Measurements from ENCODE around the gene CMTM4.
"Not testable (repeated sequence)": the region's sequence is repeated elsewhere in the genome, so short reads cannot be mapped to it uniquely, and the experiment has no call there.

CMTM4 gene

DNA sequence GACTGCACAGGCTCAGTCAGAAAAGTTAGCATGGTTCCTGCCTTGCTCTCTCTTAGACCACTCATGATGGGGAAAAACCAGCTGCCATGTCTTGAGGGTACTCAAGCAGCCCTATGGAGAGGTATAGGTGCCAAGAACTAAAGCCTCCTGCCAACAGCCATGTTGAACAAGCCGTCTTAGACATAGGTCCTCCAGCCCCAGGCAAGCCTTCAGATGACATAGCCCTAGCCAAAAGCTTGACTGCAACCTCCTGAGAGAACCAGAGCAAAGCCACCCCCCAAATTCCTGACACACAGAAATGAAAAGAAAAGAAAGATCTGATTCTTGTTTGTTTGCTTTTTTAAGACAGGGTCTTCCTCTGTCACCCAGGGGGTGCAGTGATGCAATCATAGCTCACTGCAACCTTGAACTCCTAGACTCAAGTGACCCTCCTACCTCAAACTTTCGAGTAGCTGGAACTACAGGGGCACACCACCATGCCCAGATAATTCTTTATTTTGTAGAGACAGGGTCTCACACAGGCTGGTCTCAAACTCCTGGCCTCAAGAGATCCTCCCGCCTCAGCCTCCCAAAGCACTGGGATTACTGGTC, 55.7 kb downstream of the CMTM4 start:
- no peak for DNase-seq

DNA sequence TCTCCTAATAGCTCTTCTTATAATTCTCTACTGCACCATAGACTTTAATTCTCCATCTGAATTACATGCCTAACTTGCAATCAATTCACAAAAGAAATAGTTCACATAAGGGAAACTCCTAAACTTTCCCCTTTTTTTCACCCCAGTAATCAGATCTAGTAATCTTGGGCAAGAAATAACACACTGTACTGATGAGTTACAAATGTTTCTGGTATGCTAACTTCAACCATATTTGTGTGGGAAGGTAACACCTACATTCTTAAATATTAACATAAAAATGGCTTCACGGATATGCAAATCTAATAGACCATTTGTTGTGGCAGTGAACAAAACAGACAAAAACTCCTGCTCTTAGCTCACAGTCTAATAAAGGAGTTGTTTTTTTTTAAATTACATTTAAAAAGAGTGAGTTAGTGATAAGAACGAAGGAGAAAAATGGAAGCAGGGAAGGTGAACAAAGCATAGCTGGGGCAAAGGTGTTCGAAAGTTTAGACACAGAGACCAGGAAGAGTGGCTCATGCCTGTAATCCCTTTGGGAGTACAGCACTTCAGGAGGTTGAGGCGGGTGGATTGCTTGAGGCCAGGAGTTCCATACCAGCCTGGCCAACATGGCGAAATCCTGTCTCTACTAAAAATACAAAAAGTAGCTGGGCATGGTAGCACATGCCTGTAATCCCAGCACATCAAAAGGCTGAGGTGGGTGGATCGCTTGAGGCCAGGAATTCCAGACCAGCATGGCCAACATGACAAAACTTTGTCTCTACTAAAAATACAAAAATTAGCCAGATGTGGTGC, 57.3 kb downstream of the CMTM4 start:
- DNase-seq, result no peak

DNA sequence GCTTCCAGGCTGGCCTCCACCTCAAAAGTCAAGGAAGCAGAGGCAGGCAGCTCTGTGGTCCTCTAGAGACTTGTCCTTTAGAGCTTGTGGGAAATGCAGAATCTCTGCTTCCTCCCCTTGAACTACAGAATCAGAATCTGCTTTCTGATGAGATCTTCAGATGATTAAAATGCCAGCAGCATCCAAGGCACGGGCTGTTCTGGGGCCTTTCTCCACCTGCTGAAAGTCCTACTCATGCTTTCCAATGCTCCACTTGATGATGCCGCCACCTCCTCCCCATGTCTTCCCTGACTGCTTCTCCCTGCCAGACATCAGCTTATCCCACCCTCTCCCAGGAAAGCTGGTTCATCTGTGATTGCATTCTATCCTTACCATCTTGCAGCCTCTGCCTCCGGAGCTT, 58.7 kb downstream of the CMTM4 start:
- no peak for DNase-seq

DNA sequence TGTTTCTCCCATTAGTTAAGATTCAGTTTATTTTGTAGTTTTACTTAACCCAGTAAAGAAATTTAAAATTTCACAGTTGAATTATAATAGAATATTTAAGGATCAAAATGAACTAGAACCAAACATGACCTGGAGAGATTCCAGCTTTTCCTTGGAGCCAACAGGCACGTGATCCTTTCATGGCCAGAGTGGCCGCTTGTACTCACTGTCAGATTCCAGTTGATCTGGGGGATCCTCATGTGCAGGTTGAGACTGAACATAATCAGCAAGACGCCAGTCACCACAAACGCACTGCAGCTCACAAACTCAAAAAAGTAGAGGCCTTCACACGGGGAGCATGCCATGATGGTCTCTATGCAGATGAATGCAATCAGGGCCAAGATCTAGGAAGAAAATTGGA, 60.3 kb downstream of the CMTM4 start:
- DNase-seq, result no peak

DNA sequence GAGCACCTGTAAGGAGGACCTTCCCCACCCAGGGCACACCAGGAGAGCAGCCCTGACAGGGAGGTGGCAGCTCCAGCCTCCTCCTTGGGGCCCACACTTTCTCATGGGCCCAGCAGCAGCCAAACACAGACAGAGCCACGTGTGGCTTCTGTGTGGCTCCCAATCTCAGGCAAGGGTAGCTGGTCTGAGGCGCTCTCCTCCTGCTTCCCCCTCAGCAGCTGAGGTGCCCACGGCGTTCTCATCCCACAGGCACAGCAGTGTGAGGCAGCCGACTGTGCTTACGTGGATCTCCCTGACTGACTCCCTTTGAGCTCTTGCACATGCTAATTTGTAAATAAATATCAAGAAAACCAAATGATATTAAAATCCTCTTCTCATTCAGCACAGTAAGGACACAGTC, 61.1 kb downstream of the CMTM4 start:
- DNase-seq, result no peak

DNA sequence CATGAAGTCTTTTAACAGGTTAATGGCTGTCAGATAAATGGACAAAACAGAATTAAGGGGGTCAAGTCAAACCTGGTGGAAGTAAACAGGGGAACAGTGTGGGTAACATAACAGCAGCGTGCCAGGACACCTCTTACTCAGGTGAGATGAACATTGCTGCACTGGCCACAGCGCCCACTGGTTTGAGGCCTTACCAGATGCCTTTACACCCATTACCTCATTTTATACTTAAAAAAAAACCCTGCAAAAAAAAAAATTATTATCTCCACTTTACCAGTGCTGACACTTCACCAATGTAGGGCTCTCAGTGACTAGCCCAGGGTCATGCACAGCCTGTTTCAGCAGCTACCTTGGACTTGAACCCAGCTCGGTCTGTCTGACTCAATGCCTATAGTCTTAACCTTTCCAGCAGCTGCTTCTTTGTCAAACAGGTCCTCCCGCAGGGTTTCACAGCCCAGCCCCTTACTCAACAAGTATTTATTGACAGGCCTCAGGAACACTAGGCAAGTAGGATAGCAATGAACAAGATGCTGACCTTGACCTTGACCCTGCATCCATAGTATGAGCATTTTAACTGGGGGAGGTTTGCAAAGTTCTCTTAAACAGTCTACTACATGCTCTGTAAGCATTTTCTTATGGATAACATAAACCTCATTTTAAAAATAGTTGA, 61.9 kb downstream of the CMTM4 start:
- no peak for DNase-seq

DNA sequence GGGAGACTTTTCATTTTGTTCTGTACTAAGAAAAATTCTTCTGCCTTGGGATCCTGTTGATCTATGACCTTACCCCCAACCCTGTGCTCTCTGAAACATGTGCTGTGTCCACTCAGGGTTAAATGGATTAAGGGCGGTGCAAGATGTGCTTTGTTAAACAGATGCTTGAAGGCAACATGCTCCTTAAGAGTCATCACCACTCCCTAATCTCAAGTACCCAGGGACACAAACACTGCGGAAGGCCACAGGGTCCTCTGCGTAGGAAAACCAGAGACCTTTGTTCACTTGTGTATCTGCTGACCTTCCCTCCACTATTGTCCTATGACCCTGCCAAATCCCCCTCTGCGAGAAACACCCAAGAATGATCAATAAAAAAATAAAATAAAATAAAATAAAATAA, 65.0 kb downstream of the CMTM4 start:
- not testable (repeated sequence) for DNase-seq

DNA sequence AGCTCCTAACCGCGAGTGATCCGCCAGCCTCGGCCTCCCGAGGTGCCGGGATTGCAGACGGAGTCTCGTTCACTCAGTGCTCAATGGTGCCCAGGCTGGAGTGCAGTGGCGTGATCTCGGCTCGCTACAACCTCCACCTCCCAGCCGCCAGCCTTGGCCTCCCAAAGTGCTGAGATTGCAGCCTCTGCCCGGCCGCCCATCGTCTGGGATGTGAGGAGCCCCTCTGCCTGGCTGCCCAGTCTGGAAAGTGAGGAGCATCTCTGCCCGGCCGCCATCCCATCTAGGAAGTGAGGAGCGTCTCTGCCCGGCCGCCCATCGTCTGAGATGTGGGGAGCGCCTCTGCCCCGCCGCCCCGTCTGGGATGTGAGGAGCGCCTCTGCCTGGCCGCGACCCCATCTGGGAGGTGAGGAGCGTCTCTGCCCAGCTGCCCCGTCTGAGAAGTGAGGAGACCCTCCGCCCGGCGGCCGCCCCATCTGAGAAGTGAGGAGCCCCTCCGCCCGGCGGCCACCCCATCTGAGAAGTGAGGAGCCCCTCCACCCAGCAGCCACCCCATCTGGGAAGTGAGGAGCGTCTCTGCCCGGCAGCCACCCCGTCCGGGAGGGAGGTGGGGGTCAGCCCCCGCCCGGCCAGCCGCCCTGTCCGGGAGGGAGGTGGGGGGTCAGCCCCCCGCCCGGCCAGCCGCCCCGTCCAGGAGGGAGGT, 65.8 kb downstream of the CMTM4 start:
- not testable (repeated sequence) for DNase-seq

DNA sequence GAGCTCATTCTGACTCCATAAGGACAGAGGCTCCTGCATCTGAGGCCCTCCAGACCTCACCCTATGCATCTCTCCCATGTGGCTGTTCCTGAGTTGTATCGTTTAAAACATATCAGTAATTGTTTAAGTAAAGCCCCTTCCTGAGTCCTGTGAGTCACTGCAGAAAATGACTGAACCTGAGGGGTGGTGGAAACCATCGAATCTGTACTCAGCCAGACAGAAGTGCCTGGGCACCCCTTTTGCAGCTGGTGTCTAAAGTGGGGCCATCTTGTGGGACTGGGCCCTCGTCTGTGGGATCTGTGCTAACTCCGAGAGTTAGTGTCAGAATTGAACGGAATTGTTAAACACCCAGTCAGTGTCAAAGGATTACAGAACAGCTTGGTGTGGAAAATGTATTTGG, 66.7 kb downstream of the CMTM4 start:
- DNase-seq, result no peak

DNA sequence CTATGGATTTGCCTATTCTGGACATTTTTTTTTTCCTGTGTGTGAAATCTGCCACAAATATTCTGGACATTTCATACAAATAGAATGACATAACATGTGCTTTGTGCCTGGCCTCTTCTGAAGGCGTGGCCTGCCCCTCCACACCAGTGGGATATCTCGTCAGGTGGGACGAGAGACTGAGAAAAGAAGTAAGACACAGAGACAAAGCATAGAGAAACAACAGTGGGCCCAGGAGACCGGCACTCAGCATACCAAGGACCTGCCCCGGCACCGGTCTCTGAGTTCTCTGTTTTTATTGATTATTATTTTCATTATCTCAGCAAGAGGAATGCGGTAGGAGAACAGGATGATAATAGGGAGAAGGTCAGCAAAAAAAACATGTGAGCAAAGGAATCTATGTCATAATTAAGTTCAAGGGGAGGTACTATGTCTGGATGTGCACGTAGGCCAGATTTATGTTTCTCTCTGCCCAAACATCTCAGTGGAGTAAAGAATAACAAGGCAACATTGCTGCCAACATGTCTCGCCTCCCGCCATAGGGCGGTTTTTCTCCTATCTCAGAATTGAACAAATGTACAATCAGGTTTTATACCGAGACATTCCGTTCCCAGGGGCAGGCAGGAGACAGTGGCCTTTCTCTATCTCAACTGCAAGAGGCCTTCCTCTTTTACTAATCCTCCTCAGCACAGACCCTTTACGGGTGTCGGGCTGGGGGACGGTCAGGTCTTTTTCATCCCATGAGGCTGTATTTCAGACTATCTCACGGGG, 68.7 kb downstream of the CMTM4 start:
- not testable (repeated sequence) for DNase-seq

DNA sequence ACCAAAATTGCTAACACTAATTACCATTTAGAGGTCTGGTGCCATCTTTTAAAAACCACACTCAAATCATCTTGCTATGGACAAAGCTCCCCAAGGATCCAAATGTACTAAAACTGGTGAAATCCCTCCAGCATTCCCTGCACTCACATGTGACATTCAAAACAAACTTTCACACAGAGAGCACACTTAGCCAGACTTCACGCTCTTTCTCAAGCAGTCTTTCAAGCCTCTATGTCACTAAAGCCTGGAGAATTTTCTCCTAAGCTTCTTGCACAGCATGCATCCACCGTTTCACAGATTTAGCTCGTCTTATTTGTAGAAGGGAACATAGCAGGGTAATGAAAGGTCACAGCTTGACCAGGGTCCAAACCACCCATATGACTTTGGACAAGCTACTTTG, 72.8 kb downstream of the CMTM4 start:
- DNase-seq, result no peak

DNA sequence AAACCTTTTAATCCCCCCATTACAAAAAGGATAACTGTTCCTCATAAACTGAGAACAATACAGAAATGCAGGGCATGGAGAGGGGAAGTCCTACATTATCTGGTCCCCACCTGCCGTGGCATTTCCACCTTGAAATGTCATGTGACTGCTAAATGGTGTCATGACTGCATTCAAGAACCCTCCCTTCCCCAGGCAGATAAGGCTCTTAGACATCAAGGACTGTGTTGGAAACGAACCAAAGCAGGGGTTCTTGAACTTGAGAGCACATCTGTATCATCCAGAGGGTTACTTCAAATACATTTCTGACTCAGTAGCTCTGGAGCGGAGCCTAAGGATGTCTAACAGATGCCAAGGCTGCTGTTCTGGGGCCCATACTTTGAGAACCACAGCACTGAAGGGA, 73.7 kb downstream of the CMTM4 start:
- no peak for DNase-seq

DNA sequence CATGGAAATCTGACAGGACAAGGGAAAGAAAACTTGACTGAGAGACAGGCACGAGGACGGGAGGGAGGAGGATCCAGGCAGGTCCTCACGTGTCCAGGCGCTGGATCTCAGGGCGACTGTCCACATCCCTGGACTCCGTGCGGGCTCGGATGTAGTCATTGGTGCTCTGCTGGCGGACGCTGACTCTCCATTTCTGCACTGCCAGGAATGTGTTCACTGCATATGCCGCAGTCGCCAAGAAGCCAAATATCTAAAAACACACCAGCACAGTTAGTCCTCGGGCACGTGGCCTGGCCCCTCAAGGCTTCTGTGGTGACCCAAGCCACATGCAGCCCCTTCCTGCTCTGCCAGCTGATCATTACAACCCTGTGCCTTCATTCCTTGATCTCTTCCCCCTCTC, 74.6 kb downstream of the CMTM4 start:
- DNase-seq, result no peak

DNA sequence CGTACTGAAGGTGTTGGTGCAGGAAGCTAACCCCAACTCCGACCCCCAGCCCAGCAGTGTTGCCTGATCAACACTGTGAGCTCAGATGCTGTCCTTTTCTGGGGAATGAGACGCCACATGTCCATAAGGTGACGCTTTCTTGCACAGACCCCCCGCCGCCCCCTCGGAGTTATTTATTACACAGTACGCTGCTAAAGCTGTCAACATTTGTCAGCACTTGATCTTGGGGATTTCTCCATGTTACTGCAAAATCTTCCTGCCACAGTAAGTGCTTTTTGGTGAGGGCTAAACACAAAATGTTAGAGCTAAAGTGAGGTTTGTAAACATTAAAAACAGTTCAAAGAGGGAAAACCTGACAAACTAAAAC, 76.1 kb downstream of the CMTM4 start:
- DNase-seq, result no peak

DNA sequence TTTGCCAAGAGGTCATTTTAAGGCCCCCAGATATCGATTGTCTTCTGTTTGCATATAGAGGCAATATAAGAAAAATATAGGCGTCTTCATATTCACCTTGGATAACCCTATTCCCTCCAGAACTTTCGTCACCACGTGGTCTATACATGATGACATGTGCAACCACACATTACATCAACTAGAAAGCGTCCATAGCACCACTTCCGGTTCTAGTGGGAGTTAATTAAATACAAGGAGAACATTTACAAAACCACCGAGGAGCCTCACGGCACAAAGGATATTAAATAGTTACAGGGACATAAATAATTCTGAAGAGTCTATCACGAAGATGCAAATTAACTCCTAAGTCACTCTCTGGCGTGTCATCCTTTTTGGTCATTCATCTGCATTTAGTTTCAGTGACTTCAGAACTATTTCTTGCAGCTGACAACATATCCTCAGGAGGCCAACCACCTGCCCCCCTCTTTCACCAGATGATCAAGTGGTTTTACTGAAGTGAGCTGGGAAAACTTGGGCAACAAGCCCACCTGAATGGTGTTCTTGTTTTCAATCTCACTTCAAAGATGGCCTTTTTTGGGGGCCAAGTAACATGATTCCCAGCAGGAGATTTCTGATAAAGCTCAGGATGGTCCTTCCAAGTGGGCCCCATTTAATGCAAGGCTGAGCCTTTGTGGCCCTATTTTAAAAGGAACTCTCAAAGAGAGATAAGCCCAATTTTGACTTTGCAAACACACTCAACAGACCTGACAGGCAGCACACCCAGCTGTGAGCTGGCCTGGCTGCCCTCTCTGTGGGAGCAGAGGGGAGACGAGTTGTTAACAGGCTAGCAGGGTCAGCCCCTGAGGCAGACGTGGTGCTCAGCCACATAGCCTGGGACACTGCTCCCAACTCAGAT, 76.8 kb downstream of the CMTM4 start:
- DNase-seq, result peak; percentile 79

DNA sequence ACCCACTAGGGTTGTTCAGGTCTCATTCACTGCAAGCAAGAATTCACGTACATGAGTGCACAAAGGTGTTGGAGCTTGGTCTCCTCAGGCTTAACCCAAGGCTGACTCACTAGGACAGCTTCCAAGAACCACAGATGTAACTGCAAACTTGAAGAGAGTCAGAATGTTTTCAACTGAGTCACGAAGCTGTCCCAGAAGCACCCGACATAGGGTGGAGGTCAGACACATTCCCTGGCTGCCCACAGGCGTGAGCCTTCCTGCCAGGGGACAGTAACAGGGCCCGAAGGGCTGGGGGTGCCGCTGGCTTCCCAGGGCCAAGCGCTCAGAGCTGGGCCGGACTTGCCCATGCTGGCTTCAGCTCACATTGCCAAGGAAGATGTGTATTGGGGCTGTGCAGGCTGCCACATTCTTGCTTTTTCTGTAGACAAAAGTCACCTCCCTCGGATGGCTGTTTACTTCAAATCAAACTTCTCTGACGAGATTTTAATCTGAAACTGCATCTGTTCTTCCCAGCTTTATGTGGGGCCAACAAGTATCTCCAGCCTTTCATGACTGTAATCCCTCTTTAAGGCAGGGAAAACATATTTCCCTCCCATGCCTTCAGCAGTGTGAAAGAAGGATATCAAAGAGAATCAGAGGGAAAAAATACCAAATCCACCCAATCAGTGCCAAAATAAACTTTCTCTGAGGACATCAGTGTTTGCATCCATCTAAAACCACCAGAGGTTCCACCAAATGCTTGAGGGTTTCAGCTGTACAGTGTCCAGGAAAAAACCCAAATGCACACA, 77.8 kb downstream of the CMTM4 start:
- DNase-seq, result peak; percentile 95

DNA sequence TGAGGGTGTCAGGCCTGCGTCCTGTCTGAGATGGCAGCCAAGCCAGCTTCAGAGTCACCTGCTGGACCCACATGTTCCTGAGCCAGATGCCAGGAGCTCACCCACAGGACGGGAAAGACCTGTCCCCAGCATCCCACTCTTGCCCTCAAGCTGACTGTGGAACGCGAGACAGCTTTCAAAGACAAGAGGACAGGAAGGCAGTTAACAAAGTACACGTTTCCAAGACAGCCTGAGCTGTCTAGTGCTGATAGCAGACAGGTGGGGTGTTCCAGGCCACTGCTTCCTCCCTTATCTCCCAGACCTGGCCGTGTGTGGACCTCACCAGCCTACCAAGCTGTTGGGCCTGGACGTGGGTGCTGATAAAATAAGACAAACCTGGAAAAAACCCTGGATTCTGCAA, 78.8 kb downstream of the CMTM4 start:
- DNase-seq, result no peak

DNA sequence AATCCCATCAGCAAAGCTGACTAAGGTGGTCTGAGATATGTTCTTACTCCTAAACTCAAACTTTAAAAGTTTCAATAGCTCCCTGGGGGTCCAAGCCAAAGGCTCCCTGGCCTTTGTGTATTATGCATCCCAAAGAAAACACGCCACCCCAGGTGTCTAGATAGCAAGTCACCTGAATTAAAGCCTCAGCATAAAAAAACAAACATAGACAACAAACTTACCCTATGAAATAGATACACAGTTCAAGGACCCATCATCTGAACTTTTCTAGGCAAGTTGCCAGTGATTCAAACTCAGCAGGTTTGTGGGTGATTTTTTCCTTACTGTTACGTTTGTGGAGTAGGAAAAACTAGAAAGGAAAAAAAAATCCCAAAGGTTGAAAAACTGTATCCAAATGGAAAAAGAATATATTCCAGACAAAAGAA, 79.5 kb downstream of the CMTM4 start:
- no peak for DNase-seq

DNA sequence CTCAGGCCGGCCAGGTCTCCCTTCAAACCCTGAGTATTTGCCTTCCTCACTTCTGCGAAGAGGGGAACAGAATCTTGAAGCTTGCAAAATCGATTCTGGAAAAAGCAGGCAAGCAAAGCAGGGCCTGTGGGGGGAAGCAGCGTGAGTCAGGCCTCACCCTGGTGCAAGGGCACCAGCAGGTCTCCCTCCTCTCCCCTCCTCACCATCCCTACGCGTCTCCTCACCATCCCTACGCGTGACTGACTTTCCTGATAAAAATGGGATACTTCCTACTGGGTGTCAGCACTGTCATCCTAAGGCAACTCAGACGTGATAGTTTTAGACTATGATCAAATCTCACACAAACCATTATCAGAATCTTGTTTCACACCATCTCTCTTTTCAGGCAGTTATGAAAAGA, 80.0 kb downstream of the CMTM4 start:
- no peak for DNase-seq

DNA sequence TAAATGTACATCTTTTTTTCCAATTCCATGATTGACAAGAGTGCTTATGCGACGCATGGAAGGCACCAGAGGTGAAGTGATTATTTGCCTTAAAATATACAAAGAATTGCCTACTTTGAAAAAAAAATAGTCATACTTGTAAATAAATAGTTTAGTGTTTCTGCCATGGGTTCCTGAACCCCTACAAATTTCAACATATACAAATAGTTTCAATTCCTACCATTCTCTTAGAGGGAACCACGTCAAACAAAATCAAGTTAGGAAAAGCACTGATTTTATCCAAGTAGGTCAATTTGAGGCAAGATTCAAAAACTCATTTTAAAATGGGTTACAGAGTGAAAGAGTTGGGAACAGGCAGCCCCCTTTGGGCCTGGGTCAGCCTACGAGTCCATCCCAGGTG, 80.4 kb downstream of the CMTM4 start:
- DNase-seq, result no peak

Measured in fibroblast of skin of scalp (primary cell).